Memory B cell (primary cell): Measurements from ENCODE around the gene KCNAB1.
"Not testable (repeated sequence)": the region's sequence is repeated elsewhere in the genome, so short reads cannot be mapped to it uniquely, and the experiment has no call there.

Source experiments
- ATAC-seq: fragments of 150-1000 bp; cut with Tn5 transposase; 2 replicates; pipeline ENCODE4 v1.10.0; 2021; ENCODE audit warnings: low read depth, mild to moderate bottlenecking, moderate library complexity
- DNase-seq, 2 donors: peaks; one replicate each; pipeline ENCODE4 v3.0.0; 2022; ENCODE audit warnings: low spot score in 2 of 2
- H3K27ac Mint-ChIP-seq: one replicate; pipeline ENCODE4 v1.8.0; 2022; ENCODE audit warnings: mild to moderate bottlenecking, moderate library complexity, mixed read lengths
- H3K27me3 Mint-ChIP-seq: one replicate; pipeline ENCODE4 v1.8.0; 2022; ENCODE audit warnings: mixed read lengths
- H3K36me3 Mint-ChIP-seq: one replicate; pipeline ENCODE4 v1.8.0; 2022; ENCODE audit warnings: mild to moderate bottlenecking, mixed read lengths
- H3K4me1 Mint-ChIP-seq: one replicate; pipeline ENCODE4 v1.8.0; 2022; ENCODE audit warnings: mixed read lengths
- H3K4me3 Mint-ChIP-seq: one replicate; pipeline ENCODE4 v1.8.0; 2022; ENCODE audit warnings: mild to moderate bottlenecking, moderate library complexity, mixed read lengths
- H3K9me3 Mint-ChIP-seq: one replicate; pipeline ENCODE4 v1.8.0; 2022; ENCODE audit warnings: mixed read lengths

The KCNAB1 gene

GRCh38 chr3:156175570-156175969 is 55.2 kb downstream of the KCNAB1 start:
- no peak overlapping the region for H3K4me3 Mint-ChIP-seq
- no peak for ATAC-seq
- H3K4me1 Mint-ChIP-seq = no peaks in the 10 kb centered on the region
- DNase-seq = no peak
- H3K27me3 Mint-ChIP-seq = peaks cover 5% of the 10 kb centered on the region
- no peaks in the 10 kb centered on the region for H3K36me3 Mint-ChIP-seq
- no peaks in the 10 kb centered on the region for H3K9me3 Mint-ChIP-seq
- no peak overlapping the region for H3K27ac Mint-ChIP-seq

- Mint-ChIP-seq H3K4me3 (no peak overlapping the region), H3K36me3 (no peaks in the 10 kb centered on the region), H3K27ac (no peak overlapping the region), H3K27me3 (peaks cover 6% of the 10 kb centered on the region), H3K4me1 (no peaks in the 10 kb centered on the region), H3K9me3 (no peaks in the 10 kb centered on the region)
- DNase-seq (no peak), ATAC-seq (no peak)
Measured at GRCh38 chr3:156176048-156176447, 55.7 kb downstream of the KCNAB1 start.

- Mint-ChIP-seq H3K4me1 (no peaks in the 10 kb centered on the region), H3K36me3 (no peaks in the 10 kb centered on the region)
- no peak for ATAC-seq
Measured at GRCh38 chr3:156176629-156177210, 56.3 kb downstream of the KCNAB1 start.

GRCh38 chr3:156180077-156180476 is 59.7 kb downstream of the KCNAB1 start:
- Mint-ChIP-seq H3K9me3 (no peaks in the 10 kb centered on the region), H3K4me3 (no peak overlapping the region), H3K36me3 (no peaks in the 10 kb centered on the region), H3K4me1 (no peaks in the 10 kb centered on the region), H3K27me3 (peaks cover 7% of the 10 kb centered on the region), H3K27ac (no peak overlapping the region)
- DNase-seq (no peak), ATAC-seq (no peak)

More at GRCh38 chr3:156176629-156177210, 56.3 kb downstream of the KCNAB1 start:
- Mint-ChIP-seq H3K4me3 (no peak overlapping the region), H3K27me3 (peaks cover 6% of the 10 kb centered on the region), H3K27ac (no peak overlapping the region), H3K9me3 (no peaks in the 10 kb centered on the region)
- DNase-seq = no peak

GRCh38 chr3:156181509-156181908 is 61.1 kb downstream of the KCNAB1 start:
- Mint-ChIP-seq H3K9me3 (no peaks in the 10 kb centered on the region), H3K4me1 (no peaks in the 10 kb centered on the region), H3K4me3 (no peak overlapping the region), H3K36me3 (no peaks in the 10 kb centered on the region), H3K27me3 (peaks cover 7% of the 10 kb centered on the region), H3K27ac (no peak overlapping the region)
- DNase-seq = no peak
- no peak for ATAC-seq

GRCh38 chr3:156183396-156183795 is 63.0 kb downstream of the KCNAB1 start:
- Mint-ChIP-seq H3K27me3 (peaks cover 5% of the 10 kb centered on the region), H3K4me1 (no peaks in the 10 kb centered on the region), H3K27ac (no peak overlapping the region), H3K4me3 (no peak overlapping the region), H3K36me3 (no peaks in the 10 kb centered on the region), H3K9me3 (no peaks in the 10 kb centered on the region)
- DNase-seq (no peak), ATAC-seq (no peak)

- Mint-ChIP-seq H3K9me3 (no peaks in the 10 kb centered on the region), H3K36me3 (no peaks in the 10 kb centered on the region), H3K27me3 (peaks cover 5% of the 10 kb centered on the region), H3K4me3 (no peak overlapping the region), H3K4me1 (no peaks in the 10 kb centered on the region), H3K27ac (no peak overlapping the region)
- no peak for ATAC-seq
- no peak for DNase-seq
Measured at GRCh38 chr3:156184156-156184555, 63.8 kb downstream of the KCNAB1 start.

GRCh38 chr3:156187146-156187769 is 66.9 kb downstream of the KCNAB1 start:
- no peak overlapping the region for H3K27ac Mint-ChIP-seq
- peaks cover 3% of the 10 kb centered on the region for H3K27me3 Mint-ChIP-seq
- no peaks in the 10 kb centered on the region for H3K36me3 Mint-ChIP-seq
- no peak for ATAC-seq
- H3K4me3 Mint-ChIP-seq = no peak overlapping the region
- DNase-seq = no peak
- H3K4me1 Mint-ChIP-seq = no peaks in the 10 kb centered on the region
- no peaks in the 10 kb centered on the region for H3K9me3 Mint-ChIP-seq

GRCh38 chr3:156188757-156189156 is 68.4 kb downstream of the KCNAB1 start:
- Mint-ChIP-seq H3K4me3 (no peak overlapping the region), H3K27me3 (peaks cover 1% of the 10 kb centered on the region), H3K4me1 (no peaks in the 10 kb centered on the region), H3K36me3 (no peaks in the 10 kb centered on the region), H3K27ac (no peak overlapping the region), H3K9me3 (no peaks in the 10 kb centered on the region)
- no peak for ATAC-seq
- DNase-seq = no peak

GRCh38 chr3:156189927-156190326 is 69.5 kb downstream of the KCNAB1 start:
- Mint-ChIP-seq H3K27me3 (peaks cover 1% of the 10 kb centered on the region), H3K4me3 (no peak overlapping the region), H3K27ac (no peak overlapping the region), H3K4me1 (no peaks in the 10 kb centered on the region), H3K36me3 (no peaks in the 10 kb centered on the region), H3K9me3 (no peaks in the 10 kb centered on the region)
- ATAC-seq = no peak
- DNase-seq = no peak

GRCh38 chr3:156194945-156195344 is 74.6 kb downstream of the KCNAB1 start:
- H3K9me3 Mint-ChIP-seq, H3K27me3 Mint-ChIP-seq, H3K4me1 Mint-ChIP-seq, H3K27ac Mint-ChIP-seq, H3K4me3 Mint-ChIP-seq, H3K36me3 Mint-ChIP-seq, DNase-seq, ATAC-seq: not testable (repeated sequence)

- H3K4me3 Mint-ChIP-seq, ATAC-seq, DNase-seq, H3K36me3 Mint-ChIP-seq, H3K9me3 Mint-ChIP-seq, H3K4me1 Mint-ChIP-seq, H3K27ac Mint-ChIP-seq: not testable (repeated sequence)
- peaks cover 14% of the 10 kb centered on the region for H3K27me3 Mint-ChIP-seq
Measured at GRCh38 chr3:156197152-156197551, 76.8 kb downstream of the KCNAB1 start.

GRCh38 chr3:156201411-156202405 is 81.3 kb downstream of the KCNAB1 start:
- DNase-seq (no peak), ATAC-seq (no peak)
- no peaks in the 10 kb centered on the region for H3K9me3 Mint-ChIP-seq
- no peaks in the 10 kb centered on the region for H3K36me3 Mint-ChIP-seq
- H3K4me3 Mint-ChIP-seq = no peak overlapping the region
- H3K27ac Mint-ChIP-seq = no peak overlapping the region
- no peaks in the 10 kb centered on the region for H3K4me1 Mint-ChIP-seq
- peaks cover 22% of the 10 kb centered on the region for H3K27me3 Mint-ChIP-seq

- Mint-ChIP-seq H3K4me3 (no peak overlapping the region), H3K4me1 (no peaks in the 10 kb centered on the region), H3K27ac (no peak overlapping the region), H3K9me3 (no peaks in the 10 kb centered on the region), H3K27me3 (peaks cover 19% of the 10 kb centered on the region), H3K36me3 (no peaks in the 10 kb centered on the region)
- ATAC-seq (no peak), DNase-seq (no peak)
Measured at GRCh38 chr3:156206157-156206556, 85.8 kb downstream of the KCNAB1 start.
